Stimulated activated naive CD8-positive, alpha-beta T cell treated with anti-CD3 and anti-CD28 coated beads, Interleukin-15, Interleukin-2, amounts not matched to agents 100 U/mL and 50 U/mL, for 24 hours (primary cell): Measurements from ENCODE around the gene MYCN.
"Not testable (repeated sequence)": the region's sequence is repeated elsewhere in the genome, so short reads cannot be mapped to it uniquely, and the experiment has no call there.

ENCODE experiments used
- ATAC-seq: fragments of 150-1000 bp; cut with Tn5 transposase; one replicate; pipeline ENCODE4 v1.10.0; 2021
- DNase-seq: peaks from one replicate; pipeline ENCODE4 v3.0.0; 2021

MYCN gene

GRCh38 chr2:15907461-15908324 is 32.7 kb upstream of the MYCN start:
- no peak for DNase-seq
- ATAC-seq, result no peak

GRCh38 chr2:15908371-15908770 is 32.0 kb upstream of the MYCN start:
- no peak for DNase-seq
- ATAC-seq, result no peak

GRCh38 chr2:15909157-15909556 is 31.2 kb upstream of the MYCN start:
- ATAC-seq (no peak), DNase-seq (no peak)

- DNase-seq, result no peak
- no peak for ATAC-seq
Measured at GRCh38 chr2:15909736-15910135, 30.6 kb upstream of the MYCN start.

- ATAC-seq, result not testable (repeated sequence)
Measured at GRCh38 chr2:15911270-15911669, 29.1 kb upstream of the MYCN start.

GRCh38 chr2:15911686-15912085 is 28.7 kb upstream of the MYCN start:
- DNase-seq (no peak), ATAC-seq (no peak)

More at GRCh38 chr2:15911270-15911669, 29.1 kb upstream of the MYCN start:
- DNase-seq, result not testable (repeated sequence)

GRCh38 chr2:15912203-15912602 is 28.1 kb upstream of the MYCN start:
- no peak for DNase-seq
- no peak for ATAC-seq

- no peak for DNase-seq
Measured at GRCh38 chr2:15913146-15913545, 27.2 kb upstream of the MYCN start.

GRCh38 chr2:15914596-15915385 is 25.6 kb upstream of the MYCN start:
- no peak for DNase-seq
- no peak for ATAC-seq

More at GRCh38 chr2:15913146-15913545, 27.2 kb upstream of the MYCN start:
- ATAC-seq, result no peak

GRCh38 chr2:15915546-15915945 is 24.8 kb upstream of the MYCN start:
- ATAC-seq, result not testable (repeated sequence)

GRCh38 chr2:15916336-15916735 is 24.0 kb upstream of the MYCN start:
- DNase-seq (no peak), ATAC-seq (no peak)

More at GRCh38 chr2:15915546-15915945, 24.8 kb upstream of the MYCN start:
- DNase-seq, result not testable (repeated sequence)

- ATAC-seq, result no peak
Measured at GRCh38 chr2:15918761-15919356, 21.5 kb upstream of the MYCN start.

GRCh38 chr2:15919716-15920434 is 20.5 kb upstream of the MYCN start:
- ATAC-seq (no peak), DNase-seq (no peak)

More at GRCh38 chr2:15918761-15919356, 21.5 kb upstream of the MYCN start:
- DNase-seq, result no peak

- DNase-seq, result no peak
- no peak for ATAC-seq
Measured at GRCh38 chr2:15920696-15921095, 19.7 kb upstream of the MYCN start.

- no peak for ATAC-seq
- no peak for DNase-seq
Measured at GRCh38 chr2:15923597-15923996, 16.8 kb upstream of the MYCN start.

GRCh38 chr2:15925819-15926218 is 14.5 kb upstream of the MYCN start:
- ATAC-seq (no peak), DNase-seq (no peak)

- ATAC-seq, result no peak
- no peak for DNase-seq
Measured at GRCh38 chr2:15926252-15926651, 14.1 kb upstream of the MYCN start.

- DNase-seq (no peak), ATAC-seq (no peak)
Measured at GRCh38 chr2:15927551-15928218, 12.7 kb upstream of the MYCN start.

- not testable (repeated sequence) for ATAC-seq
Measured at GRCh38 chr2:15929008-15929407, 11.3 kb upstream of the MYCN start.

GRCh38 chr2:15929861-15930260 is 10.5 kb upstream of the MYCN start:
- ATAC-seq (no peak), DNase-seq (no peak)

More at GRCh38 chr2:15929008-15929407, 11.3 kb upstream of the MYCN start:
- DNase-seq, result not testable (repeated sequence)

GRCh38 chr2:15930589-15931318 is 9.6 kb upstream of the MYCN start:
- DNase-seq, result no peak
- ATAC-seq, result no peak
